GM10847 (cell line): Measurements from ENCODE around the gene BCL2.
A peak's percentile ranks its signal among the peaks of the same experiment; 100 is the strongest.

ENCODE experiments used
- POLR2A ChIP-seq: IDR thresholded peaks from 2 replicates; pipeline ENCODE4 v1.6.1; 2011; ENCODE audit not compliant: insufficient read length; ENCODE audit errors: extremely low read depth

Gene BCL2

GRCh38 chr18:63183952-63184770 lies 135.4 kb downstream of the BCL2 start:
- TF ChIP-seq POLR2A = no peak

- TF ChIP-seq POLR2A = no peak
Observed at GRCh38 chr18:63183378-63183777, 136.2 kb downstream of the BCL2 start.

- TF ChIP-seq POLR2A = no peak
Observed at GRCh38 chr18:63182861-63183260, 136.7 kb downstream of the BCL2 start.

- TF ChIP-seq POLR2A = no peak
Observed at GRCh38 chr18:63182310-63182772, 137.2 kb downstream of the BCL2 start.

GRCh38 chr18:63181706-63182309 lies 137.8 kb downstream of the BCL2 start:
- TF ChIP-seq POLR2A = no peak

- TF ChIP-seq POLR2A = peak; percentile 9
Observed at GRCh38 chr18:63180971-63181376, 138.6 kb downstream of the BCL2 start.

GRCh38 chr18:63180321-63180720 lies 139.2 kb downstream of the BCL2 start:
- TF ChIP-seq POLR2A = no peak

GRCh38 chr18:63179422-63179821 lies 140.1 kb downstream of the BCL2 start:
- TF ChIP-seq POLR2A = no peak

- TF ChIP-seq POLR2A = no peak
Observed at GRCh38 chr18:63178971-63179370, 140.6 kb downstream of the BCL2 start.

GRCh38 chr18:63177919-63178821 lies 141.4 kb downstream of the BCL2 start:
- TF ChIP-seq POLR2A = no peak

- TF ChIP-seq POLR2A = no peak
Observed at GRCh38 chr18:63177259-63177658, 142.3 kb downstream of the BCL2 start.

GRCh38 chr18:63175264-63175663 lies 144.3 kb downstream of the BCL2 start:
- no peak for TF ChIP-seq POLR2A

GRCh38 chr18:63173983-63174382 lies 145.6 kb downstream of the BCL2 start:
- TF ChIP-seq POLR2A = no peak

GRCh38 chr18:63169853-63170252 lies 149.7 kb downstream of the BCL2 start:
- no peak for TF ChIP-seq POLR2A

GRCh38 chr18:63168287-63168686 lies 151.3 kb downstream of the BCL2 start:
- TF ChIP-seq POLR2A = no peak
